ENCODE data around the gene SATB1.

Gene SATB1

GRCh38 chr3:18357747-18358146 lies 67.4 kb downstream of the SATB1 start:
- Histone ChIP-seq H3K79me2 (ENCODE audit: low read length) (no peaks in the 10 kb centered on the region), H3K36me3 (replicated peaks; ENCODE audit: insufficient read depth, low read length) (no peaks in the 10 kb centered on the region), H3K4me1 (ENCODE audit: low read length) (no peaks in the 10 kb centered on the region), H2AFZ (ENCODE audit: low read length) (no peak overlapping the region), H3K9ac (ENCODE audit: low read length) (no peak overlapping the region), H4K20me1 (ENCODE audit: insufficient read depth, low read length) (no peaks in the 10 kb centered on the region), H3K27me3 (replicated peaks; ENCODE audit: insufficient read depth, low read length) (no peaks in the 10 kb centered on the region), H3K4me3 (ENCODE audit: low read length) (no peak overlapping the region), H3K4me2 (ENCODE audit: low read depth, low read length) (no peak overlapping the region), H3K9me3 (replicated peaks; ENCODE audit: insufficient read depth, low read length) (no peaks in the 10 kb centered on the region), H3K27ac (ENCODE audit: low read length) (no peak overlapping the region), H3K9me2 (replicated peaks; ENCODE audit: insufficient read depth, low read length) (no peaks in the 10 kb centered on the region), H3F3A (ENCODE audit: insufficient read depth, low read length) (no peaks in the 10 kb centered on the region)
- no peak for TF ChIP-seq CTCF (IDR thresholded peaks at IDR 0.05; ENCODE audit: low read length)
- no peak for DNase-seq

- Histone ChIP-seq H3K36me3 (replicated peaks; ENCODE audit: insufficient read depth, low read length) (no peaks in the 10 kb centered on the region), H3K4me1 (ENCODE audit: low read length) (no peaks in the 10 kb centered on the region), H3K27me3 (replicated peaks; ENCODE audit: insufficient read depth, low read length) (no peaks in the 10 kb centered on the region), H3K27ac (ENCODE audit: low read length) (no peak overlapping the region), H3K4me3 (ENCODE audit: low read length) (no peak overlapping the region), H3K9me3 (replicated peaks; ENCODE audit: insufficient read depth, low read length) (no peaks in the 10 kb centered on the region), H3K9ac (ENCODE audit: low read length) (no peak overlapping the region), H2AFZ (ENCODE audit: low read length) (no peak overlapping the region), H4K20me1 (ENCODE audit: insufficient read depth, low read length) (no peaks in the 10 kb centered on the region), H3K9me2 (replicated peaks; ENCODE audit: insufficient read depth, low read length) (no peaks in the 10 kb centered on the region), H3F3A (ENCODE audit: insufficient read depth, low read length) (no peaks in the 10 kb centered on the region), H3K79me2 (ENCODE audit: low read length) (no peaks in the 10 kb centered on the region), H3K4me2 (ENCODE audit: low read depth, low read length) (no peak overlapping the region)
- DNase-seq, result no peak
- TF ChIP-seq EZH2phosphoT487 (IDR thresholded peaks at IDR 0.05; ENCODE audit: low read length), result no peak
- no peak for TF ChIP-seq CTCF (IDR thresholded peaks at IDR 0.05; ENCODE audit: low read length)
- TF ChIP-seq EZH2 (optimal IDR thresholded peaks at IDR 0.05; ENCODE audit: low read depth, low read length), result no peak
Measured at GRCh38 chr3:18355832-18356231, 69.3 kb downstream of the SATB1 start.

- Histone ChIP-seq H3K36me3 (replicated peaks; ENCODE audit: insufficient read depth, low read length) (no peaks in the 10 kb centered on the region), H3K79me2 (ENCODE audit: low read length) (no peaks in the 10 kb centered on the region), H3K9me2 (replicated peaks; ENCODE audit: insufficient read depth, low read length) (no peaks in the 10 kb centered on the region), H4K20me1 (ENCODE audit: insufficient read depth, low read length) (no peaks in the 10 kb centered on the region), H2AFZ (ENCODE audit: low read length) (no peak overlapping the region), H3K4me1 (ENCODE audit: low read length) (no peaks in the 10 kb centered on the region), H3K27me3 (replicated peaks; ENCODE audit: insufficient read depth, low read length) (no peaks in the 10 kb centered on the region), H3K27ac (ENCODE audit: low read length) (no peak overlapping the region), H3K9ac (ENCODE audit: low read length) (no peak overlapping the region), H3K9me3 (replicated peaks; ENCODE audit: insufficient read depth, low read length) (no peaks in the 10 kb centered on the region), H3K4me3 (ENCODE audit: low read length) (no peak overlapping the region), H3F3A (ENCODE audit: insufficient read depth, low read length) (no peaks in the 10 kb centered on the region), H3K4me2 (ENCODE audit: low read depth, low read length) (no peak overlapping the region)
- no peak for DNase-seq
- TF ChIP-seq CTCF (IDR thresholded peaks at IDR 0.05; ENCODE audit: low read length) (no peak), EZH2phosphoT487 (IDR thresholded peaks at IDR 0.05; ENCODE audit: low read length) (no peak), EZH2 (optimal IDR thresholded peaks at IDR 0.05; ENCODE audit: low read depth, low read length) (no peak)
Measured at GRCh38 chr3:18354701-18355100, 70.4 kb downstream of the SATB1 start.
